GM21381 (cell line): Measurements from ENCODE around the gene TMEM271.

Experiments used
- ATAC-seq: cut with Tn5 transposase; IDR thresholded peaks from one replicate; pipeline ENCODE4 v1.9.1; 2021; ENCODE audit warnings: mild to moderate bottlenecking, moderate library complexity; ENCODE audit not compliant: unreplicated experiment

Gene TMEM271

GRCh38 chr4:535181-535923, 40.7 kb downstream of the TMEM271 start:
- ATAC-seq, result no peak

GRCh38 chr4:534576-535151, 41.4 kb downstream of the TMEM271 start:
- no peak for ATAC-seq

GRCh38 chr4:534101-534575, 42.0 kb downstream of the TMEM271 start:
- no peak for ATAC-seq

- no peak for ATAC-seq
These were observed 42.6 kb downstream of the TMEM271 start for GRCh38 chr4:533318-534100.

- ATAC-seq, result no peak
These were observed 43.3 kb downstream of the TMEM271 start for GRCh38 chr4:532588-533317.

GRCh38 chr4:531721-532565, 44.2 kb downstream of the TMEM271 start:
- no peak for ATAC-seq

GRCh38 chr4:531076-531475, 45.0 kb downstream of the TMEM271 start:
- ATAC-seq, result no peak

- ATAC-seq, result no peak
These were observed 45.9 kb downstream of the TMEM271 start for GRCh38 chr4:530017-530781.

GRCh38 chr4:529563-529962, 46.5 kb downstream of the TMEM271 start:
- no peak for ATAC-seq

- ATAC-seq, result no peak
These were observed 47.3 kb downstream of the TMEM271 start for GRCh38 chr4:528835-529234.

- no peak for ATAC-seq
These were observed 47.8 kb downstream of the TMEM271 start for GRCh38 chr4:528296-528695.

GRCh38 chr4:526971-527460, 49.1 kb downstream of the TMEM271 start:
- no peak for ATAC-seq

GRCh38 chr4:526189-526909, 49.7 kb downstream of the TMEM271 start:
- no peak for ATAC-seq

GRCh38 chr4:525660-526059, 50.4 kb downstream of the TMEM271 start:
- no peak for ATAC-seq

GRCh38 chr4:524196-524595, 51.9 kb downstream of the TMEM271 start:
- ATAC-seq, result no peak
